Anterior cingulate cortex (tissue), 58 donors: ENCODE results near the gene UNC13C.
"Not testable (repeated sequence)": the region's sequence is repeated elsewhere in the genome, so short reads cannot be mapped to it uniquely, and the experiment has no call there.

Source experiments
- DNase-seq, 58 donors: peaks; one replicate each; lab custom pipeline; 2025; lab: John Stamatoyannopoulos, UW

Gene UNC13C

GRCh38 chr15:54410481-54410880, 432.2 kb downstream of the UNC13C start:
- DNase-seq = peak in 1 of 58 donors; percentile 2

DNA sequence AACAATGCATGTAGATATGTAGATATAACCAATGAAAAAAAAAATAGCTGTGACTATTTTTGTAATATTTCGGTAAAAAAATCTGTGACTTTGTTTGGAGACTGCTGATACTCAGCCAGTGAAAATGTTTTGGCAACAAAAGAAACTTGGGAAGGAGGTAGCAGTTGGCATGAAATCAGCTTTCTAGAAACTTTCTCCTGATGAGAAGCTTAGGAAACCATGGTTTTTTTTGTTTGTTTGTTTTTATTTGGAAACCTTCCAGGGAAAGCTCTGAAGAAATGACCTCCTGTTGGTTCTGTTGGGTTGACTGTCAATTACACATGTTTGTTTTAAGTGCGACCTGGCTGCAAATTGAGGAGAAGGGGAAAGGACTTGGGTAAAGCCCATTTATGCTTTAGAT, 445.9 kb downstream of the UNC13C start:
- DNase-seq = no peak

GRCh38 chr15:54428596-54428995, 450.4 kb downstream of the UNC13C start:
- DNase-seq = no peak

DNA sequence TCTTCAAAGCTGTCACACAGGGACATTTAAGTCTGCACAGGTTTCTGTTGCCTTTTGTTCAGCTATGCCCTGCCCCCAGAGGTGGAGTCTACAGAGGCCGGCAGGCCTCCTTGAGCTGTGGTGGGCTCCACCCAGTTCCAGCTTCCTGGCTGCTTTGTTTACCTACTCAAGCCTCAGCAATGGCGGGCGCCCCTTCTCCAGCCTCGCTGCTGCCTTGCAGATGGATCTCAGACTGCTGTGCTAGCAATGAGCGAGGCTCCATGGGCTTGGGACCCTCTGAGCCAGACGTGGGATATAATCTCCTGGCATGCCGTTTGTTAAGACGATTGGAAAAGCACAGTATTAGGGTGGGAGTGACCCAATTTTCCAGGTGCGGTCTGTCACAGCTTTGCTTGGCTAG, 472.0 kb downstream of the UNC13C start:
- DNase-seq = not testable (repeated sequence)

GRCh38 chr15:54456413-54456812, 478.2 kb downstream of the UNC13C start:
- no peak for DNase-seq

GRCh38 chr15:54462511-54462913, 484.3 kb downstream of the UNC13C start:
- DNase-seq = no peak

- no peak for DNase-seq
Measured at GRCh38 chr15:54481819-54482218, 503.6 kb downstream of the UNC13C start.

GRCh38 chr15:54482251-54482650, 504.0 kb downstream of the UNC13C start:
- no peak for DNase-seq

GRCh38 chr15:54500330-54500729, 522.1 kb downstream of the UNC13C start:
- no peak for DNase-seq

- no peak for DNase-seq
Measured at GRCh38 chr15:54502416-54503075, 524.3 kb downstream of the UNC13C start.

- no peak for DNase-seq
Measured at GRCh38 chr15:54504695-54505094, 526.5 kb downstream of the UNC13C start.

DNA sequence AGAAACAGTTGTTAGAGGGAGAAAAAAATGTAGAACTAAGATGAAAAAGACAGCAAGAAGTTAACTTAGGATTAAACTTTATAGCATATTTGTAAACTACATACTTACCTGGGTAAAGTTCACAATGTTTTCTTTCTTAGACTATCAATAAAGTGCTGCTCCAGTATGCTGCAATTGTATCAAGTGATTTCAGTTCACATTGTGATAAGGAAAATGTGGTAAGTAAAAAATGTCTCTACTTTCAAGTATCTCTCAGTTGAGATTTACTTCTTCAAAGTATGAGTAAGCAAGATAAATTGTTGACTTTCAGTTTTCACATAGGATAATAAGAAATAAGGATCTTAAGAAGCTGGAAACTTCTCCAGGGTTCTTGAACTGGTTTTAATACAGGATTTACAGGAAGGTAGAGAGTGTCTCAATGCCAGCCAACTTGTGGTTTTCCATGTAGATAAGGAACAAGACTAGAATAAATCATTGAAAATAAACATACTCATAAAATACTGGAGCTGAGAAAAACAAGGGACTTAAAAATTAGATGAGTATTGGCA, 528.8 kb downstream of the UNC13C start:
- DNase-seq = no peak

DNA sequence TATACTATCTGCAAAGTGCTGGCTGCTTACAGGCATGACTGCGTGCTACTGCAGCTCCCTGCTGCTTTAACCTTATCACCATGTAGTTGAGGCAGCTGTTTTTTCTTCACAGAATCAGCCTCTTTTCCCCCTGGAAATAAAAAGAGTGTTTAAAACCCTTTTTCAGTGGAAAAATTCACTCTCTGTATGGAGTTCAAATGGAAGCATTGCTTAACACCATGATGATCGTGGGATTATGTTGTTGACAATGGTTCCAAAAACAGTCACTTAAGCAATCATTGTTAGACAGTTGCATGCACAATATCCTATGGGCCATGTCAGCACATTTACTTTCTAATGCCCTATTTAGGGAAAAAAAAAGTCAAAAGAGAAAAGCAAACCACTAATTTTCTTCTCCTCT, 536.4 kb downstream of the UNC13C start:
- no peak for DNase-seq

GRCh38 chr15:54515664-54516582, 537.7 kb downstream of the UNC13C start:
- no peak for DNase-seq

DNA sequence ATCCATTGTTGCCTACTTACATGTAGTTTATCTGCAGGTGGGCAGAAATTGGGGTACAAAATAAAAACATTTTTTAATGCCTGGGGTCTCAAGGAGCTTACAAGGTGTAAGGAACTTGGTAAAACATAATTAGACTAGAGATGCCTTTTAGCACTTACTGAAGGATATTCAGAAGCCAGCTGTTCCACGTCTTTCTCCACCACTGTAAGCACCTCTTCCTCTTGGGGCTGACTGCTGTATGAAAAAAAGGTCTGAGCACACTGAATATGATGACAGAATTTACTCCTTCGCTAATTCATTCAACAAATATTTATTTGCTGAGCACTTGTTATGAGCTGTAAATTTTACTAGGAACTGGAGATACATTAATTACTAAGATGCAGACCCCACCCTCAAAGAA, 539.1 kb downstream of the UNC13C start:
- no peak for DNase-seq

- DNase-seq = peak in 7 of 58 donors; percentile 0 to 11 (median 6)
Measured at GRCh38 chr15:54518156-54518882, 540.1 kb downstream of the UNC13C start.

DNA sequence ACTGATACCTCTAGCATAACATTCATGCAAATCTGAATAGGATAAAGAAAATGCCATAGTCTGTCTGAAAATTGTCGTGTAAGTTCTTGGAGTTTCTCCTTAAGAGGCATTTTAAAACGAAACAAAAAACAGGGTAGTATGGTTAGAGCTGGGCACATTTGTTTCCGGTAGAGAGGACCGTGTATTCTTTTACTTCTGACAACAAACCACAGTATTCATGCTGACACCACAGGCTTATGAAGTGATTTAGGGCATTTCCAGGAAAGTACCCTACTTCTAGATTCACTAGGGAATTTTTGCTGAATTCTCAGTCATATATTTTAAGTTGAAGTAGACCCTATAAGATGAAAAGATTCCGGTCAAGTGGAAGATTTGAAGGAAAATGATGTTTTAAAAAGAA, 541.3 kb downstream of the UNC13C start:
- no peak for DNase-seq

- no peak for DNase-seq
Measured at GRCh38 chr15:54520616-54521015, 542.4 kb downstream of the UNC13C start.

GRCh38 chr15:54521206-54521605, 543.0 kb downstream of the UNC13C start:
- DNase-seq = no peak

- no peak for DNase-seq
Measured at GRCh38 chr15:54528021-54528420, 549.8 kb downstream of the UNC13C start.

GRCh38 chr15:54540721-54541120, 562.5 kb downstream of the UNC13C start:
- no peak for DNase-seq
